ENCODE data around the gene MTHFS. TPM values are rescaled to one million over a fixed set of nuclear protein-coding genes. Genes with fewer than 3 reads are reported as not detected.
A peak's percentile ranks its signal among the peaks of the same experiment; 100 is the strongest.

Gene MTHFS
- total RNA-seq, 4 donors from 2014 or later = 6.9 to 16.9 (median 16.3) TPM

DNA sequence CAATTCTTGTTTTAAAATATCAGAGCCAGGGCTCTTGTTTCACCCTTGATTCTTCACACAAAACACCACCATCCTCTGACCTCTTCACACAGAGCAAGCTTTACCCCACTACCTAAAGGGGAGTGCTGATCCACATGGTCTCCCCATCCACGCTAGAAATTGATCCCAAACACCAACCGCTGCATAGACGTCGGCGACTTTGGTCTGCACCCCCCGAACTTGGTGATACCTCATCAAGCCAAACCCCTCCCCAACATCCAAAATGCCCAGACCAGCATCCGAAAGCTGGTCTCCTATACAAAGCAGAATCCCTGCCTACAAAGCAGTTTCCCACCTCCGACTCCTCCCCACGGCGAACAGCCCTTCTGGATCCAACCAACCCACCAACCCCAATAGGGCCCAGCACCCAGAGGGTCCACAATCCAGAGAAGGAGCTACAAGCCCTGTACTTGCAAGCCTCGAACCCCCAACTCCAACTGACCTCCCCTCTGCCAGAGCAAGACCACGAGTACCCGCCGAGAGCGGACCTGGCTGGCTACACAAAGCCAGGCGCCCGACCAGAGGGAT is 25.8 kb upstream of the MTHFS start:
- TF ChIP-seq EP300 (IDR thresholded peaks at IDR 0.05) (no peak), POLR2A (IDR thresholded peaks at IDR 0.05) (no peak)
- TF ChIP-seq, protein P1, sequence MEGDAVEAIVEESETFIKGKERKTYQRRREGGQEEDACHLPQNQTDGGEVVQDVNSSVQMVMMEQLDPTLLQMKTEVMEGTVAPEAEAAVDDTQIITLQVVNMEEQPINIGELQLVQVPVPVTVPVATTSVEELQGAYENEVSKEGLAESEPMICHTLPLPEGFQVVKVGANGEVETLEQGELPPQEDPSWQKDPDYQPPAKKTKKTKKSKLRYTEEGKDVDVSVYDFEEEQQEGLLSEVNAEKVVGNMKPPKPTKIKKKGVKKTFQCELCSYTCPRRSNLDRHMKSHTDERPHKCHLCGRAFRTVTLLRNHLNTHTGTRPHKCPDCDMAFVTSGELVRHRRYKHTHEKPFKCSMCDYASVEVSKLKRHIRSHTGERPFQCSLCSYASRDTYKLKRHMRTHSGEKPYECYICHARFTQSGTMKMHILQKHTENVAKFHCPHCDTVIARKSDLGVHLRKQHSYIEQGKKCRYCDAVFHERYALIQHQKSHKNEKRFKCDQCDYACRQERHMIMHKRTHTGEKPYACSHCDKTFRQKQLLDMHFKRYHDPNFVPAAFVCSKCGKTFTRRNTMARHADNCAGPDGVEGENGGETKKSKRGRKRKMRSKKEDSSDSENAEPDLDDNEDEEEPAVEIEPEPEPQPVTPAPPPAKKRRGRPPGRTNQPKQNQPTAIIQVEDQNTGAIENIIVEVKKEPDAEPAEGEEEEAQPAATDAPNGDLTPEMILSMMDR (IDR thresholded peaks at IDR 0.05) = no peak
- WGBS, 2 donors = 27 to 30% methylated on average over 13 to 17 of the region's 17 CpGs
- no peaks in the 10 kb centered on the region for H3K27me3 ChIP-seq
- H3K4me1 ChIP-seq = peaks cover 0 to 11% (median 5%) of the 10 kb centered on the region in 4 donors
- H3K4me3 ChIP-seq = peak overlapping the region; percentile 61 to 96 (median 82)
- H3K36me3 ChIP-seq = peaks cover 0 to 42% (median 4%) of the 10 kb centered on the region in 3 donors
- H3K9me3 ChIP-seq = peaks cover 0 to 46% (median 19%) of the 10 kb centered on the region in 4 donors
- H3K27ac ChIP-seq = peak overlapping the region; percentile 54 to 94 (median 92)
- DNase-seq (ENCODE audit: low spot score in 2 of 2) = no peak

DNA sequence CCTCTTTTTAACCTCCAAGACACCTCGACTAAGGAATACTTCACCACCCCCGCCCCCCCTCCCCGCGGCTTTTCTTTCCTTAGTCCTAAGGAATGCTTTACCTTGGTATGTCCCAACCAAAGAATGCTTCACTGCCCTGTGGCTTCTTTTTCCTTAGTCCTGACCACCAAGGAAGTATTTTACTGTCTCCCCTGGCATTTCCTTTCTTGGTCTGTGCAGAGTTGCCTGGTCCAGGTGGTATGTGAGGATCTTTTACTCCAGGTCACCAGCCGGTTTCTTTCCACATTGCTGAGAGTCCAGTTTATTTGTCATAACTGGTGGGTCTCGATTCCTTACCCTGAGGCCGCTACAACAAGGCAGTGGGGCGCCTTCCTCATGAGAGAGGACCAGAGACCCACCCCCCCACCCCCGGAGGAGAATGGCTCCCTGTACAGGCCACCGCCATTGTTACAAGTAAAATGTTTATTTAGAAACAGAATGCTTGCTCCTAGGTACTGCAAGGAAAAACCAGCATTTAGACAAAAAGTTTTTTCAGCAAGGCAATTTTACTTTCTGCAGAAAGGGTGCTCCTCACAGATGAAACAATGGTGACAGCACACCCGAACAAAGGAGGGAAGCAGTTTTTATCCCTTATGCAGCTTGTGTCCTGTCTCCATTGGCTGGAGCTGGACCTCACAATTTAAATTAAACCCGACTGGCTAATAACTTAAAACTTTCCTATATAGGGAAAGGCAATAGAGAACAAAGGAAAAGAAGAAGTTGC is 23.1 kb upstream of the MTHFS start:
- H3K27ac ChIP-seq = no peak overlapping the region

DNA sequence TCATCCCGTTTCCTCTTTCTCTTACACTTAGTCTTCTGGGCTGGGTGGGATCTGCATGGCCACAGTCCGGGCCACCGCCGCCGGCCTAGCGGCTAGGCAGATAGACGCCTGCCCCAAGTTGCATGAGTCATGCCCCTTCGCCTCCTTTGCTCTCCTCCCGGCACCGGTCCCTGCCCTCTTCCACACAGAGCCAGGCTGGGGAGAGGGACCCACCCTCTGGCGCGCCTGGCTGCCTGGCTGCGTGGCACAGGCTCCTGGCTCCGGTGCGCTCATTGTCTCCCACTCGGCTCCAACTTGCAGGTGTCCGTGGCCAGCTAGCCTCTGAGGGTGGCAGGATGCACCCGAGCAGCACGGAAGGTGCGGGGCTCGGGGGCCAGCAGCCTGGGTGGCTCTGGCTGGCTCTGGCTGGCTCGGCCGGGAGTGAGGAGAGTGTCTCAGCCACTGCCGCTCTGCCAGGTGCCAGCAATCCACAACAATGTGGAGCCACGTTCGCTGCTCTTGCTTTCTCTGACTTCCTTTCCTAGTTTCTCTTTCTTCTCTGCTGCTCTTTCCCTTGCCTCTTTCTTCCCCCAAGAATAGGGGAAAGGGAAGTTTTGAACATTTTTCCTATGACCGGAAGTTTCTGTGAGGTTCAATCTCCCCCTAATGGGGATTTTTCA is 22.4 kb upstream of the MTHFS start:
- peaks cover 0 to 7% (median 3%) of the 10 kb centered on the region in 4 donors for H3K4me1 ChIP-seq
- no peak overlapping the region for H3K27ac ChIP-seq
- peaks cover 0 to 79% (median 30%) of the 10 kb centered on the region in 4 donors for H3K9me3 ChIP-seq
- H3K27me3 ChIP-seq = no peaks in the 10 kb centered on the region
- WGBS, 2 donors = 90 to 93% methylated on average over 27 of the region's 27 CpGs
- TF ChIP-seq POLR2A (IDR thresholded peaks at IDR 0.05) (no peak), EP300 (IDR thresholded peaks at IDR 0.05) (no peak)
- TF ChIP-seq, protein P1 (IDR thresholded peaks at IDR 0.05) = no peak
- H3K4me3 ChIP-seq = no peak overlapping the region
- no peak for DNase-seq (ENCODE audit: low spot score in 2 of 2)
- H3K36me3 ChIP-seq = peaks cover 0 to 42% (median 4%) of the 10 kb centered on the region in 3 donors

More for the DNA sequence above, 23.1 kb upstream of the MTHFS start:
- H3K4me1 ChIP-seq = peaks cover 0 to 11% (median 5%) of the 10 kb centered on the region in 4 donors
- WGBS, 2 donors = 94 to 95% methylated on average over 12 of the region's 12 CpGs
- H3K27me3 ChIP-seq = no peaks in the 10 kb centered on the region
- H3K9me3 ChIP-seq = peaks cover 0 to 72% (median 30%) of the 10 kb centered on the region in 4 donors
- no peak for DNase-seq (ENCODE audit: low spot score in 2 of 2)
- TF ChIP-seq POLR2A (IDR thresholded peaks at IDR 0.05) (no peak), EP300 (IDR thresholded peaks at IDR 0.05) (no peak)
- TF ChIP-seq, protein P1 (IDR thresholded peaks at IDR 0.05) = no peak
- peaks cover 0 to 42% (median 4%) of the 10 kb centered on the region in 3 donors for H3K36me3 ChIP-seq
- no peak overlapping the region for H3K4me3 ChIP-seq

DNA sequence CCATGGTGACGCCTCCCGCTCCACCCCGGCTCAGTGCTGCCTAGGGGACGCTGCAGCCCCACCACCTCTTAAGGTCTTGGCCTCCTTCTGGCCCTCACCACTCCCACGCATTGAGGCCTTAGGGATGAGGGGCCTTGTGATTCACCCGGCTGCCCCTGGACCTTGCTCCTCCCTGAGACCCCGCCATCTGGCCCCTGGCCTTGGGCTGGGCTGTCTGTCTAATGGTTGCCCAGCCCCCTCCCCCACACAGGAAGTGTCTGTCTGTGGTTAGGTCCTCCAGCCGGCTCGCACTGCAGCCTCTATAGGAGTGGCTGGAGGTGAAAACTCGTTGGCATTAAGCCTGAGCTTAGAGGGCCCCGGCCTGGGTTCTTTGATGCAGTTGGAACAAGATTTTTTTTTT is 21.5 kb upstream of the MTHFS start:
- DNase-seq (ENCODE audit: low spot score in 2 of 2) = no peak
- WGBS, 2 donors = 89 to 91% methylated on average over 11 of the region's 11 CpGs

More for the DNA sequence above, 21.5 kb upstream of the MTHFS start:
- Histone ChIP-seq H3K27ac (no peak overlapping the region), H3K4me3 (no peak overlapping the region), H3K36me3 (peaks cover 0 to 42% (median 4%) of the 10 kb centered on the region in 3 donors), H3K9me3 (peaks cover 0 to 85% (median 30%) of the 10 kb centered on the region in 4 donors), H3K27me3 (no peaks in the 10 kb centered on the region), H3K4me1 (peaks cover 0 to 7% (median 3%) of the 10 kb centered on the region in 4 donors)
- TF ChIP-seq POLR2A (IDR thresholded peaks at IDR 0.05) = no peak
- TF ChIP-seq, protein P1 (IDR thresholded peaks at IDR 0.05) = no peak
- no peak for TF ChIP-seq EP300 (IDR thresholded peaks at IDR 0.05)
